ENCODE data around the gene SLC30A3.
"Not testable (repeated sequence)": the region's sequence is repeated elsewhere in the genome, so short reads cannot be mapped to it uniquely, and the experiment has no call there.

SLC30A3 gene

GRCh38 chr2:27262379-27263286 lies at the start of gene SLC30A3:
Gene SLC30A3, minus strand, starts transcription at chr2:27263047. Its CDS starts 141 bp downstream, at chr2:27262906.
- peak; percentile 24 to 72 (median 50) for DNase-seq (ENCODE audit: low read depth in 4 of 4, low spot score in 1 of 4)

GRCh38 chr2:27312152-27312551 lies 49.3 kb upstream of the SLC30A3 start:
- no peak for DNase-seq (ENCODE audit: low read depth in 4 of 4, low spot score in 1 of 4)

GRCh38 chr2:27309651-27310050 lies 46.8 kb upstream of the SLC30A3 start:
- no peak for DNase-seq (ENCODE audit: low read depth in 4 of 4, low spot score in 1 of 4)

- no peak for DNase-seq (ENCODE audit: low read depth in 4 of 4, low spot score in 1 of 4)
Observed at GRCh38 chr2:27308359-27308881, 45.6 kb upstream of the SLC30A3 start, which contains the start of gene UCN. Gene UCN, minus strand, starts transcription at chr2:27308445. Its CDS starts 550 bp downstream, at chr2:27307895.

- DNase-seq (ENCODE audit: low read depth in 4 of 4, low spot score in 1 of 4): no peak
Observed at GRCh38 chr2:27307545-27308358, 44.9 kb upstream of the SLC30A3 start.

GRCh38 chr2:27307287-27307544 lies 44.4 kb upstream of the SLC30A3 start:
- no peak for DNase-seq (ENCODE audit: low read depth in 4 of 4, low spot score in 1 of 4)

- DNase-seq (ENCODE audit: low read depth in 4 of 4, low spot score in 1 of 4): peak in 1 of 4 experiments; percentile 27
Observed at GRCh38 chr2:27306573-27307286, 43.9 kb upstream of the SLC30A3 start.

- no peak for DNase-seq (ENCODE audit: low read depth in 4 of 4, low spot score in 1 of 4)
Observed at GRCh38 chr2:27306136-27306535, 43.3 kb upstream of the SLC30A3 start.

- DNase-seq (ENCODE audit: low read depth in 4 of 4, low spot score in 1 of 4): no peak
Observed at GRCh38 chr2:27305516-27305915, 42.7 kb upstream of the SLC30A3 start.

- DNase-seq (ENCODE audit: low read depth in 4 of 4, low spot score in 1 of 4): no peak
Observed at GRCh38 chr2:27304488-27305240, 41.8 kb upstream of the SLC30A3 start.

- DNase-seq (ENCODE audit: low read depth in 4 of 4, low spot score in 1 of 4): no peak
Observed at GRCh38 chr2:27303093-27304025, 40.5 kb upstream of the SLC30A3 start.

- not testable (repeated sequence) for DNase-seq (ENCODE audit: low read depth in 4 of 4, low spot score in 1 of 4)
Observed at GRCh38 chr2:27300606-27301005, 37.8 kb upstream of the SLC30A3 start.

- no peak for DNase-seq (ENCODE audit: low read depth in 4 of 4, low spot score in 1 of 4)
Observed at GRCh38 chr2:27298391-27299080, 35.7 kb upstream of the SLC30A3 start.

- no peak for DNase-seq (ENCODE audit: low read depth in 4 of 4, low spot score in 1 of 4)
Observed at GRCh38 chr2:27297195-27297594, 34.3 kb upstream of the SLC30A3 start.

GRCh38 chr2:27296481-27296880 lies 33.6 kb upstream of the SLC30A3 start:
- DNase-seq (ENCODE audit: low read depth in 4 of 4, low spot score in 1 of 4): no peak

- DNase-seq (ENCODE audit: low read depth in 4 of 4, low spot score in 1 of 4): no peak
Observed at GRCh38 chr2:27294928-27295327, 32.1 kb upstream of the SLC30A3 start.

- DNase-seq (ENCODE audit: low read depth in 4 of 4, low spot score in 1 of 4): no peak
Observed at GRCh38 chr2:27291865-27292264, 29.0 kb upstream of the SLC30A3 start.

- DNase-seq (ENCODE audit: low read depth in 4 of 4, low spot score in 1 of 4): no peak
Observed at GRCh38 chr2:27290549-27290948, 27.7 kb upstream of the SLC30A3 start.

GRCh38 chr2:27288610-27289009 lies 25.8 kb upstream of the SLC30A3 start:
- DNase-seq (ENCODE audit: low read depth in 4 of 4, low spot score in 1 of 4): no peak

Data from stimulated activated CD4-positive, alpha-beta T cell treated with anti-CD3 and anti-CD28 coated beads, Interleukin-1b, Interleukin-23, amount 100 ng/mL, for 24 hours (primary cell).